Endothelial cell of umbilical vein (primary cell): Measurements from ENCODE around the gene NDUFS8. TPM values are rescaled to one million over a fixed set of nuclear protein-coding genes. Genes with fewer than 3 reads are reported as not detected.

ENCODE experiments used
- BruUV-seq: library from RNA; stranded (reverse); fragments of 400-500 nt; replicated peaks from 2 replicates; lab custom pipeline; 2021; lab: Mats Ljungman, UMichigan
- CTCF ChIA-PET: fragments of 300-600, 350-600 bp; sonication (Branson Sonifier 250); formaldehyde crosslinking; loops from one replicate; lab custom pipeline; 2021; ENCODE audit warnings: antibody characterized with exemption, inconsistent platforms; lab: Charles Lee
- POLR2A ChIA-PET: fragments of 300-600, 350-600 bp; sonication (Branson Sonifier 250); formaldehyde crosslinking; loops from one replicate; lab custom pipeline; 2021; ENCODE audit warnings: antibody characterized with exemption, inconsistent platforms; lab: Charles Lee
- DNase-seq: peaks from one replicate; pipeline ENCODE4 v3.0.0-alpha.2; 2011; ENCODE audit warnings: low read depth, low spot score
- FAIRE-seq: peaks from 2 replicates; lab custom pipeline; 2011; peaks lifted over from hg19 to GRCh38; lab: Jason Lieb, UNC
- H2AFZ ChIP-seq: 2 replicates; pipeline ENCODE4 v1.6.0; 2012; ENCODE audit warnings: low read depth, low read length, control low read depth, inconsistent platforms
- H3K27ac ChIP-seq: 2 replicates; pipeline ENCODE4 v1.5.1; 2011; ENCODE audit warnings: low read depth, mild to moderate bottlenecking, control low read depth, low read length, moderate library complexity; ENCODE audit not compliant: insufficient read depth
- H3K27me3 ChIP-seq, 2 experiments: 2 replicates each; pipeline versions ENCODE4 v1.6.0 to v1.6.1; 2011; ENCODE audit warnings: low read length in 2 of 2, mixed read lengths in 1 of 2; ENCODE audit not compliant: control insufficient read depth in 2 of 2, insufficient read depth in 2 of 2
- H3K36me3 ChIP-seq, 2 experiments: 2 replicates in 1 of 2; 3 replicates in 1 of 2; pipeline ENCODE4 v1.5.1; 2011; ENCODE audit warnings: low read length in 2 of 2, mild to moderate bottlenecking in 1 of 2, moderate library complexity in 1 of 2; ENCODE audit not compliant: control insufficient read depth in 2 of 2, insufficient read depth in 2 of 2; ENCODE audit errors: extremely low read depth in 1 of 2
- H3K4me1 ChIP-seq: 3 replicates; pipeline ENCODE4 v1.5.1; 2011; ENCODE audit warnings: mild to moderate bottlenecking, low read length; ENCODE audit not compliant: control insufficient read depth, insufficient read depth; ENCODE audit errors: extremely low read depth
- H3K4me2 ChIP-seq: 2 replicates; pipeline ENCODE4 v1.6.1; 2011; ENCODE audit warnings: low read length, control low read depth, mixed read lengths; ENCODE audit not compliant: insufficient read depth
- H3K4me3 ChIP-seq, 3 experiments: fragments of 200-600 bp in 1 of 3; sonication (generic), shearing (Covaris generic) in 1 of 3; replicated peaks in 1 of 3; 2 replicates each; pipeline ENCODE4 v1.5.1; 2011 to 2016; ENCODE audit warnings: control low read depth in 3 of 3, low read length in 3 of 3, mild to moderate bottlenecking in 2 of 3, inconsistent platforms in 1 of 3, low read depth in 1 of 3, moderate library complexity in 1 of 3; ENCODE audit not compliant: insufficient read depth in 1 of 3
- H3K79me2 ChIP-seq: 2 replicates; pipeline ENCODE4 v1.6.0; 2012; ENCODE audit warnings: low read length, inconsistent platforms; ENCODE audit not compliant: control insufficient read depth, insufficient read depth
- H3K9ac ChIP-seq: replicated peaks from 2 replicates; pipeline ENCODE3; 2011; ENCODE audit warnings: low read length, control low read depth; ENCODE audit not compliant: insufficient read depth; ENCODE audit errors: extremely low read depth
- H3K9me1 ChIP-seq: replicated peaks from 3 replicates; pipeline ENCODE4 v1.6.0; 2011; ENCODE audit warnings: mild to moderate bottlenecking, low read length; ENCODE audit not compliant: control insufficient read depth, insufficient read depth; ENCODE audit errors: extremely low read depth
- H3K9me3 ChIP-seq: replicated peaks from 2 replicates; pipeline ENCODE4 v1.5.1; 2012; ENCODE audit warnings: low read length, inconsistent platforms; ENCODE audit not compliant: control insufficient read depth, insufficient read depth
- H4K20me1 ChIP-seq: replicated peaks from 2 replicates; pipeline ENCODE3; 2011; ENCODE audit warnings: mild to moderate bottlenecking, low read length; ENCODE audit not compliant: control insufficient read depth, insufficient read depth; ENCODE audit errors: extremely low read depth
- CTCF ChIP-seq, 2 donors: IDR thresholded peaks; 1 replicate in 1 of 2; 2 replicates in 1 of 2; pipeline ENCODE4 v1.5.1; 2011; ENCODE audit warnings: low read length in 2 of 2, mild to moderate bottlenecking in 2 of 2, moderate library complexity in 2 of 2, control low read depth in 1 of 2, inconsistent platforms in 1 of 2, low read depth in 1 of 2; ENCODE audit not compliant: insufficient read depth in 1 of 2; ENCODE audit errors: extremely low read depth in 1 of 2
- EZH2 ChIP-seq: IDR thresholded peaks from 2 replicates; pipeline ENCODE4 v1.6.1; 2012; ENCODE audit warnings: borderline replicate concordance, low read depth, mild to moderate bottlenecking, moderate library complexity, low read length, inconsistent platforms; ENCODE audit not compliant: severe bottlenecking
- FOS ChIP-seq: IDR thresholded peaks from 2 replicates; pipeline ENCODE4 v1.6.1; 2011; ENCODE audit warnings: mild to moderate bottlenecking, low read length, moderate library complexity, borderline replicate concordance; ENCODE audit not compliant: insufficient read depth
- GATA2 ChIP-seq: IDR thresholded peaks from 2 replicates; pipeline ENCODE4 v1.7.0; 2011; ENCODE audit warnings: low read depth, mild to moderate bottlenecking, moderate library complexity, mixed read lengths, low read length; ENCODE audit not compliant: insufficient read length, insufficient read depth
- JUN ChIP-seq: IDR thresholded peaks from 2 replicates; pipeline ENCODE4 v1.6.1; 2011; ENCODE audit warnings: borderline replicate concordance, low read depth; ENCODE audit not compliant: insufficient read length, insufficient read depth
- MYC ChIP-seq: IDR thresholded peaks from one replicate; pipeline ENCODE4 v1.6.1; 2011; ENCODE audit warnings: mild to moderate bottlenecking, low read depth, low read length
- POLR2A ChIP-seq: IDR thresholded peaks from 2 replicates; pipeline ENCODE4 v1.6.1; 2012; ENCODE audit warnings: low read depth, mild to moderate bottlenecking, control low read depth, low read length
- POLR2AphosphoS5 ChIP-seq: IDR thresholded peaks from 2 replicates; pipeline ENCODE4 v1.6.1; 2012; ENCODE audit warnings: low read depth, mild to moderate bottlenecking, control low read depth, low read length, moderate library complexity; ENCODE audit not compliant: insufficient read depth
- dilution Hi-C: fragments of 300-500 bp; cut with MboI; formaldehyde crosslinking; loops from one replicate; pipeline ENCODE4 v1.15.0; 2019; ENCODE audit warnings: low sequenced_read_pairs; ENCODE audit not compliant: extremely low pct_ligation_motif_present
- intact Hi-C: fragments of 100-400 bp; cut with micrococcal nuclease; formaldehyde crosslinking; loops from one replicate; pipeline ENCODE4 v1.10.0; 2022
- polyA plus RNA-seq, 4 experiments: library from polyadenylated mRNA; depleted of rRNA in 3 of 4; stranded (reverse) in 3 of 4; unstranded in 1 of 4; fragments of >200 nt; gene quantifications; 2 replicates each; pipeline versions ENCODE4 v1.2.1 to v1.2.3, GENCODE V29; 2011 to 2012; ENCODE audit warnings: missing spikeins in 1 of 4
- total RNA-seq: library from RNA; stranded (reverse); gene quantifications from 2 replicates; pipeline ENCODE4 v1.2.3, GENCODE V29; 2021
- TF ChIP-seq, protein P1 (sequence below): IDR thresholded peaks from 2 replicates; pipeline ENCODE4 v1.6.1; 2011; ENCODE audit not compliant: insufficient read depth, insufficient read length

Gene NDUFS8
- total and polyA plus RNA-seq, 2 donors (not counting 3 experiments of a cell fraction or from before 2014, with no cell fraction given), result 166 to 170 TPM

- no TSS peak for BruUV-seq
- no peak for TF ChIP-seq JUN
- no peak for TF ChIP-seq POLR2AphosphoS5
- TF ChIP-seq MYC, result no peak
- no peak for TF ChIP-seq POLR2A
- TF ChIP-seq, protein P1, sequence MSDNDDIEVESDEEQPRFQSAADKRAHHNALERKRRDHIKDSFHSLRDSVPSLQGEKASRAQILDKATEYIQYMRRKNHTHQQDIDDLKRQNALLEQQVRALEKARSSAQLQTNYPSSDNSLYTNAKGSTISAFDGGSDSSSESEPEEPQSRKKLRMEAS, result no peak
- TF ChIP-seq FOS, result no peak
- no peak for TF ChIP-seq EZH2
- no peak for TF ChIP-seq GATA2
- no peak for TF ChIP-seq CTCF (IDR thresholded peaks at IDR 0.05; ENCODE audit: extremely low read depth in 1 of 2, insufficient read depth in 1 of 2, low read depth in 1 of 2, low read length in 2 of 2)
- Histone ChIP-seq H3K9me1 (no peaks in the 10 kb centered on the region), H3K4me3 (no peak overlapping the region), H3K27ac (no peak overlapping the region), H3K4me1 (peaks cover 6% of the 10 kb centered on the region), H3K4me2 (no peak overlapping the region), H3K9ac (no peak overlapping the region), H3K36me3 (peaks cover 0 to 30% of the 10 kb centered on the region in 2 experiments), H4K20me1 (no peaks in the 10 kb centered on the region), H3K79me2 (no peaks in the 10 kb centered on the region), H3K27me3 (no peaks in the 10 kb centered on the region), H2AFZ (no peak overlapping the region), H3K9me3 (no peaks in the 10 kb centered on the region)
- ChIA-PET CTCF (interaction anchor here (1.2 kb wide), 2 partner anchors 22 to 81 kb away, joined by 3 to 6 read pairs; no protein-coding TSS in a partner anchor), POLR2A (no interaction called here)
- dilution Hi-C loops, result no loop called here
- intact Hi-C loops, result no loop called here
- no peak for FAIRE-seq
- no peak for DNase-seq
These were observed 35.4 kb downstream of the NDUFS8 start for GRCh38 chr11:68065841-68066240.
